HG02840 (cell line): ENCODE measurements around the gene TMPRSS15.

ENCODE experiments used
- ATAC-seq: cut with Tn5 transposase; IDR thresholded peaks from one replicate; pipeline ENCODE4 v1.9.1; 2021; ENCODE audit warnings: mild to moderate bottlenecking, moderate library complexity, moderate number of reproducible peaks; ENCODE audit not compliant: unreplicated experiment, low FRiP score

The TMPRSS15 gene

DNA sequence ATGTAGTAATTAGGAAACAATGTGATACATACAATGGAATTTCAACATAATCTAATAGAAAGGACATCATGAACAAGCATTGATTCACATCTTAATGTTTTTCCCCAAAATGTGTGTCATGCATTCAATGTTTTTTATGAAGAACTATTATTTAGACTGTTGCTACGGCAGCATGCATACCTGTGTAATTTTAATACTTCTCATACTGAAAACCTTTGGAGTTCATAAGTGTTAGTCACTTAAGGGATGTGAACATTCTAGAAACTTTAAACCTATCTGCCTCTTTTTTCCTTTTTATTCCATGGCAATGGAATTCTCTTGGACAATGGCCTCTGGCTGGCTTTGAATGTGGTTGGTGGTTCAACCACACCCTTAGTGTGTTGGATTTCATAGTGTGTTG, 48.6 kb downstream of the TMPRSS15 start:
- ATAC-seq, result no peak

- no peak for ATAC-seq
These were observed 53.4 kb downstream of the TMPRSS15 start for GRCh38 chr21:18350216-18350615.

- no peak for ATAC-seq
These were observed 54.1 kb downstream of the TMPRSS15 start for GRCh38 chr21:18349468-18349867.

DNA sequence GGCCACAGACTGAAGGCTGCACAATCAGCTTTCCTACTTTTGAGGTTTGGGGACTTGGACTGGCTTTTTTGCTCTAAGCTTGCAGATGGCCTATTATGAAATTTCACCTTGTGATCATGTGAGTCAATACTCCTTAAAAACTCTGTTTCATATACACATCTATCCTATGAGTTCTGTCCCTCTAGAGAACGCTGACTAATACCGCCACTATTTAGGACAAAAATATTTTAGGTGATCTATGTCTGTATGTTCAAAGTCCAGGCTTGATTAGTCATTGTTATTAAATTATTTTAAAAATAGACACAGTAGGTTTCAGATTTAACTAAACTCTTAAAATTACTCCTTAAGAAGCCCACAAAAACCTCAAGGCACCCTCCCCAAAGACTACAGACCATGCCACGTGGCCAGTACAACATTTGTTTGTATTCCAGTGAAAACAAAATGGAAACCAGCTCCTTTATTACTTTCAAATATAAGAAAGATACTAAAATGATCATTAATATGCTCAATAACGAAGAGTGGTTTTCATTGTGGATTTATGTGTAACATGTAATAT, 63.1 kb downstream of the TMPRSS15 start:
- ATAC-seq, result no peak

DNA sequence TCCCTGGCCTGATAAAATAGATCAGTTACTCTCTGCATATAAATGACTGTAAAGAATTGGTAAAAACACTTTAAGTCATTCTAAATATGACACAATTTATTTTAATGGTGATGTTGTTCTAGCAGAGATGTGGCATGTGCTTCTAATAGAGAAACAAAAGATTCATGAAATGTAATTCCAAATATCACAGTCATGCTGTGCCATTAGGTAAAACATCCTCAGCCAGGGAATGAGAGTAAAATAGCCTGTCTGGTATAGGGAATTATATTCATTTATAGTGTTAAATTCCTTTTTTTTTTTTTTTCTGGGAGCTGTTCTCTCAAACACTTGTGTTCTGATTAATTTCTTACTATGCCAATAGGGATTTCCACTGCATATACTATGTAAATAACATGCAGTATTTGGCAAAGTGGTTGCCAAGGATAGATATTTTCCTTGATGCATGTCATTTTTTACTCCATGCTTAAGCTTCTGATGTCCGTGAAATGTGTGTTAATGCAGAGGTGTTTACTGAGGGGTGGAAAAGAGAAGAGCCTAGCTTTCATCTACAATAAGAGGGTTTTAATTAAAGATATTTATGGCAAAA, 67.8 kb downstream of the TMPRSS15 start:
- ATAC-seq, result no peak

DNA sequence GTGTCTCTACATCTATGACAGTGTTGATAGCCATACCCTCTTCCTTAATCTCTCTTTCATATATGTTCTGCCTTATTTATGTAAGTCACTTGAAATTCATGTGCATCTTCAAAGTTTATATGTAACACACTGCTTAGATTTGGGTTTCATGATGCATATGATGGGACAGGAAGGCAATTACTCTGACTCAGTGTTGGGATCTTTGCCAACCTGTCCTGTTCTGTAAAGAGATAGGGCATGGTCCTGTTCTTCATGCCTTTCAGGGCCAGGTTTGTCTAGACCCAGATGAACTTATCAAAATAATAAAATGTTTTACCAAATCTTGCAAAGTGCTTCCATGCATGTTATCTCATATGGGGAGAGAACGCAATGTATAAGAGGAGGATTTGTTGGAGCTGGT, 69.5 kb downstream of the TMPRSS15 start:
- no peak for ATAC-seq

- ATAC-seq, result no peak
These were observed 85.4 kb downstream of the TMPRSS15 start for GRCh38 chr21:18318156-18318555.

GRCh38 chr21:18298228-18298627, 105.4 kb downstream of the TMPRSS15 start:
- no peak for ATAC-seq

GRCh38 chr21:18294100-18294499, 109.5 kb downstream of the TMPRSS15 start:
- ATAC-seq, result no peak

DNA sequence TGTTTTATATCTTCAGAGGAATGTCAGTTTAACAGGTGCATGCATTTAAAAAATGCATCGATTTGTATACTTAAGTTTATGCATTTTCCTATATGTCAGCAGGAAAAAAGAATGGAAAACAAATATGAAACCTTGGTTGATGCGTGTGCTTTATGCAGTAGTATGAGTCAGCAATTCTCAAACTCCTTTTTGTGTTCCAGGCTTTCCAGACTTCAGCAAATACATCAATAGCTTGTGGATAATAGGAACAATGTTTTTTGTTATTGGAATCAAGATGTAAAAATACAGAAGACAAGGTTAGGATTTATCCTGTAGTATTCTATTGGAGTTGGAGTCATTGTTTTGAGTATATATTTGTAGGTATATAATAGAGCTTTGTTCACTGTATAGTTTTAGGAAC, 113.7 kb downstream of the TMPRSS15 start:
- no peak for ATAC-seq

- no peak for ATAC-seq
These were observed 118.2 kb downstream of the TMPRSS15 start for GRCh38 chr21:18285379-18285778.

- ATAC-seq, result no peak
These were observed 127.8 kb downstream of the TMPRSS15 start for GRCh38 chr21:18275781-18276180.

GRCh38 chr21:18274370-18274769, 129.2 kb downstream of the TMPRSS15 start:
- no peak for ATAC-seq

DNA sequence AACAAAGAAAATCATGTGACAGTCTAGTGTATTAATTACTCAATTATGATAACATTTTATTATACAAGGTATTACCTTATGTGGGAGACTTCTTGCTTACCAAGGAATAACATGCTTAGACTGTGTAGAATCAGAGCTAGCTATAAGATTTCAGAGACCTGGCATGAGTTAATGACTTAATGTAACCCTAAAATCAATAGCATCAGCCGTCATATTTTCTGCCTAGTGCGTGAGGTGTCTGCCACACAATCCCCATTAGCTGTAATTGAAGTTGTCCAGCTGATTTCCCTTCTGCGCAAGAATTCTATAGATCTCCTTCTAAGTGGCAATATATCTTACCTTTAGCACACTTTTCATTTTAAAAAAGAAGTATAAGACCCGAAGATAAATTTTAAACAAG, 130.2 kb downstream of the TMPRSS15 start:
- ATAC-seq, result no peak

DNA sequence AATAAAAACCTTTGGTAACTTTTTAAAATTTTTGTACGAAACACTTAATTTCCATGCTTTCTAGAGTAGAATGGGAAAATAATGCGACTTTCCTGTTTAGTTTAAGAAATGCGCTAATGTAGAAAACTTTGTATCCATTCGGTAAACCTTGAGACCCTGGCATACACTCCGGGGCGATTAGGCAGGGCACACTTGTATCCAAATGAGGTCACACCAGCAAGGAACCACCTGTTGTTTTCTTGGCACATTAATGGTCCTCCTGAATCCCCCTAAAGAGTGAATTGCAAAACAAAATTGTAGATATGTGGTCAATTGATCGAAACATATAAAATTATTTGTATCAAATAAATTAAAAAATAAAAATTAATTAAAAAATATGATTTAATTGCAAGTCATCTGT, 133.7 kb downstream of the TMPRSS15 start:
- no peak for ATAC-seq

DNA sequence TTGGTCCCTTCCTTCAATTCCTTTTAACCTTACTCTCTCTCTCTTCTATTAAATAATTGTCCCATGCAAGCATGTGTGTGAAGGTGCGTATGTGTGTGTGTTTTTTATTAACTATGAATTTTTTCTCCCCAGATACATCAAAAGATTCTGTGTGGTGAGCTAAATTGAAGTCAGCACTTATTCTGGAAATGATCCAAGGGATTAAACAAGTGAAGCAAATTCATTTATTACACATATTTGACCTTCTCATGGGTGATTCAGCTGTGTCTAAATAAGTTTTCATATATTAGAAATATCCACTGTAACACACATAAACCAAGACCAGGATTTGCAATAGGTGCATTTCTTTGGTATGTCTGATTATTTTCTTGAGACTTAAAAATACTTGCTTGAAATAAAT, 134.7 kb downstream of the TMPRSS15 start:
- no peak for ATAC-seq

- ATAC-seq, result no peak
These were observed 136.1 kb downstream of the TMPRSS15 start for GRCh38 chr21:18267496-18267895.

GRCh38 chr21:18265944-18266343, 137.6 kb downstream of the TMPRSS15 start:
- no peak for ATAC-seq

- ATAC-seq, result no peak
These were observed 149.8 kb downstream of the TMPRSS15 start for GRCh38 chr21:18253799-18254198.

- no peak for ATAC-seq
These were observed 150.4 kb downstream of the TMPRSS15 start for GRCh38 chr21:18253221-18253620.

DNA sequence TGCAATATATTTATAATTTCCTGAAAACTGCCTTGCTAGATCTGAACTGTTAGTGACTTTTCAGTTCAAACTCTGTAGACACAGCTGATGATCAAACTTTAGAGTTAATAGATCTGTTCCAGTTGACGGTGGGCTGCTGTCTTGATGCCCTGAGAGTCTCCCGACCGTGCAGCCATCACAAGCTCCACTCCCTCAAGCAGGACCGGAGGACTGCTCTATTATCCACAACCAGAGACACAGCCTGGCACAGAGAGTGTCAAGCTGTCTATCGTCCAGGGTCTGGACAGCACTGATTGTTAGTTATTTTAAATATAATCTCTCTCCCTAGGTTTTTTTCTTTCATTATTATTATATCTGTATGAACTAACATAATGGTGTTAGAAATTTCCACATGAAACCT, 150.9 kb downstream of the TMPRSS15 start:
- no peak for ATAC-seq

- no peak for ATAC-seq
These were observed 151.3 kb downstream of the TMPRSS15 start for GRCh38 chr21:18252256-18252655.

DNA sequence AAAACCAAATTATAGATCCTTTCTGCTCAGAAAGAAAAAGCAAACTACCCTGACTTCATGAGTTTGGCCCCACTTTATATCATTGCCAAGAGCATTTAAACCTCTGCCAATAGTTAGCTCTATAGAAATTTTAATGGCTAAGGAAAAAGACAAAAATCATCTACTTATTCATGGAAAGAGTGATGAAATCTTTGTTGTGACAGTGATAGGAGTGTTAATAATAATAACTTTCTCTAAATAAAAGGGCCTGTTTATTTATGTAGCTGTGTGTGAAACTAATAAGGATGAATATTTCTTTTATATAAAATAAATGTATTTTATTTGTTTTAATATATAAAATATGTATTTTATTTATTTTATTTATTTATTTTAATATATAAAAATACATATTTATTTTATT, 152.5 kb downstream of the TMPRSS15 start:
- no peak for ATAC-seq
